HG02763 (cell line): ENCODE results near the gene AOC3.
"Not testable (repeated sequence)": the region's sequence is repeated elsewhere in the genome, so short reads cannot be mapped to it uniquely, and the experiment has no call there.

ENCODE experiments used
- ATAC-seq: cut with Tn5 transposase; IDR thresholded peaks from one replicate; pipeline ENCODE4 v1.9.1; 2021; ENCODE audit warnings: mild to moderate bottlenecking, moderate library complexity; ENCODE audit not compliant: unreplicated experiment

The AOC3 gene

DNA sequence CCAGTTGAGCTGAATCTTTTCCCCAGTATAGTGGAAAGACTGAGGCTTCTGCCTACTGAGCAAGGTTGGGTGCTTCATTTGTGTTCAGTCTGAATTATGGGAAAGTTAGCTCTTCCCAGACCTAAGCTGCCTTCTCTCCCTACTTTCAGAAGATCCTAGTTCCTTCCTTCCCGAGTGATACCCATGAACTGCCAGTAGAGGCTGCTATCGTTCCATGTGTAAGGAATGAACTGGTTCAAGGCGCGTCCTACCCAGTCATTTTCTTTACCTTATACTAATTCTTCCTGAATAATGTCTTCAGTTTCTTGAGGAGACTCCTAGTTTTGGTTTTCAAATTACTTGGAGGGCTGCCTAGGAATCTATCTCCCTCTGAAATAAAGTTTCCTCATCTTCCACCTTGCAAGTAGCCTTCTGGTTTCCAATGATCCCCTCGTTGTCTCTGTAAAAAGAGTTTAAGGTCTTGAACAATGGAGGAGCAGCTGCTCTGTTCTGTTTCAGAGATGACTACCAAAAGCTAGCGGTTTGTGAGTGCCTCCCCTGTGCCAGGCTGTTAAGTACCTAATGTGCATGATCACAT lies 7.6 kb upstream of the AOC3 start:
- no peak for ATAC-seq

DNA sequence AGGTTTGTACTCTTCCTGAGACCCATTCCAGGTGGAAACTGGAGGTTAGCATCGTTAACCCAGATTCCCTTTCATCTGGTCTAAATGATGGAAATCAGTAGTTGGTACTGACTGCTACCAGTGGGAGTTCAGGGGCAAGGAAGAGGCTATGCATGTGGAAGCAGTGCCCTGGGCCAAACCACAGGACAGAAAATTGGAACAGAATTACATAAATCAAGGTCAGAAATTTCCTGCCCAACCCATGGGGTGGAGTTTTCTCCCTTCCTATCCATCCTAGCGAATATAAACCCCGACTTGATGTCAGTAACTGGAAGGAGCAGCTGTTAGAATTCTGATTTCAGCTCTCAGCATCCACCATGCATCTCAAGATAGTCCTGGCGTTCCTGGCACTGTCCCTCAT lies 6.7 kb upstream of the AOC3 start, which contains the start of gene AOC2:
Gene AOC2 (plus strand): TSS at position 310 of the 400 bp plus-strand sequence. CDS start 47 bp downstream, at position 357.
- no peak for ATAC-seq

DNA sequence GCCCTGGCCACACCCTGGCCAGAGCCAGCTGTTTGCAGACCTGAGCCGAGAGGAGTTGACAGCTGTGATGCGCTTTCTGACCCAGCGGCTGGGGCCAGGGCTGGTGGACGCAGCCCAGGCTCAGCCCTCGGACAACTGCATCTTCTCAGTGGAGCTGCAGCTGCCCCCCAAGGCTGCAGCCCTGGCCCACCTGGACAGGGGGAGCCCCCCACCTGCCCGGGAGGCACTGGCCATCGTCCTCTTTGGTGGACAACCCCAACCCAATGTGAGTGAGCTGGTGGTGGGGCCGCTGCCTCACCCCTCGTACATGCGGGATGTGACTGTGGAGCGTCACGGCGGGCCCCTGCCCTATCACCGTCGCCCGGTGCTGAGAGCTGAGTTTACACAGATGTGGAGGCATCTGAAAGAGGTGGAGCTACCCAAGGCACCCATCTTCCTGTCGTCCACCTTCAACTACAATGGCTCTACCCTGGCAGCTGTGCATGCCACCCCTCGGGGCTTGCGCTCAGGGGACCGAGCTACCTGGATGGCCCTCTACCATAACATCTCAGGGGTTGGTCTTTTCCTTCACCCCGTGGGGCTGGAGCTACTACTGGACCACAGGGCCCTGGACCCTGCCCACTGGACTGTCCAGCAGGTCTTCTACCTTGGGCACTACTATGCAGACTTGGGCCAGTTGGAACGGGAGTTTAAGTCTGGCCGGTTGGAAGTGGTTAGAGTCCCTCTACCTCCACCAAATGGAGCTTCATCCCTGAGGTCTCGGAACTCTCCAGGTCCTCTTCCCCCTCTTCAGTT lies 6.0 kb upstream of the AOC3 start:
- no peak for ATAC-seq

DNA sequence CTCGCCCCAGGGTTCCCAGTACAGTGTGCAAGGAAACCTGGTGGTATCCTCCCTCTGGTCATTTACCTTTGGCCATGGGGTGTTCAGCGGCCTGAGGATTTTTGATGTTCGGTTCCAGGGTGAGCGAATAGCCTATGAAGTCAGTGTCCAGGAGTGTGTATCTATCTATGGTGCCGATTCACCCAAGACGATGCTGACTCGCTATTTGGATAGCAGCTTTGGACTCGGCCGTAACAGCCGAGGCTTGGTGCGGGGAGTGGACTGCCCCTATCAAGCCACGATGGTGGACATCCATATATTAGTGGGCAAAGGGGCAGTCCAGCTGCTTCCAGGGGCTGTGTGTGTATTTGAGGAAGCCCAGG lies 5.5 kb upstream of the AOC3 start:
- ATAC-seq, result no peak

DNA sequence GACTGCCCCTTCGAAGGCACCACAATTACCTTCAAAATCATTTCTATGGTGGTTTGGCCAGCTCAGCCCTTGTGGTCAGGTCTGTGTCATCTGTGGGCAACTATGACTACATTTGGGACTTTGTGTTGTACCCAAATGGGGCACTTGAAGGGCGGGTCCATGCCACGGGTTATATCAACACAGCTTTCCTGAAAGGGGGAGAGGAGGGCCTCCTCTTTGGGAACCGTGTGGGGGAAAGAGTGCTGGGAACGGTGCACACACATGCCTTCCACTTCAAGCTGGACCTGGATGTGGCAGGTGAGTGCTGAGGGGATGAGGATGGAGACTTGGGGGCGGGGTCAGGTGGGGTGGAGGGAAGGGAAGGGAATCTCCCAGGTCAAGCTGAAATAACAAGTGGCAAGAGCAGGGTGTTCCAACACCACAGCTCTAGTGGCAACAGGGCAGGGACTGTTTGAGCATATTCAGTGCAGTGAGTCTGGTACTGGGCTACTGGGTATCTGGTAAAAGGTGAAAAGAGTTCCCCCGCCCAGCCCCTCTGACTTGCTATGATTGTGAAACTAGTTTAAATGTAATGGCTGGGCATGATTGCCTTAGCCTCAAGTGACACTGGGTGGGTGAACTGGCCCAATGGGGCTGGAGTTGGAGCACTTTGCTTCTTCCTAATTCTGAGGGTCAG lies 4.9 kb upstream of the AOC3 start:
- ATAC-seq, result no peak

DNA sequence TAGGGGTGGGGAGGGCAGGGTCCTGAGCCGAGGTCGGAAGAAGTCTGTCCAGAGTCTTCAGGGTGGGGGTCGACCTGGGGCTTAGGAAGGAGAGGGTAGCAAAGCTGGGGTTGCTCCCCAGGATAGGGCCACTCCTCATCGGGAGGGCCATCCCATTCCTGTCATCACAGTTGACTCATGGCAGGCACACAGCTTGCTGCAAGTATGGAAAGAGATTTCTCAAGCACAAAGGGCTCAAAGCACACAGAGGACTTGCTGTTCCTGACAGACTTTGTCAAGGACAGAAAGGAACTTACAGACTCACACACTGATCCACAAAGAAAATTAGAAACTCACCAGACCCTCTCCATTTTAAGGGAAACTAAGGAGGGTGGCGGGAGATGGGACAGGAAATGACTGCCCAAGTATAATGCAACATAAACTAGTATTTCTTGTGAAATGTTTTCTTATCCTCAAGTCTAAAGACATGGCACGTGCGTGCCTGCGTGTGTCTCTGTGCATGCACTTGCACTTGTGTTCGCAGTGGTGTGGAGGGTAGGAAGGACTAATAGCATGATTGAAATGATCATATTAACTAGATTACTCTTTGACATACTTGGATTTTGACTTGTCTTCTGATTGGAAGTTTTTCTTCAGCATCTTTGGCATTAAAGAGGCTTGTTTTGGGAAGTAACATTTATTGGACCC lies 4.3 kb upstream of the AOC3 start:
- no peak for ATAC-seq

DNA sequence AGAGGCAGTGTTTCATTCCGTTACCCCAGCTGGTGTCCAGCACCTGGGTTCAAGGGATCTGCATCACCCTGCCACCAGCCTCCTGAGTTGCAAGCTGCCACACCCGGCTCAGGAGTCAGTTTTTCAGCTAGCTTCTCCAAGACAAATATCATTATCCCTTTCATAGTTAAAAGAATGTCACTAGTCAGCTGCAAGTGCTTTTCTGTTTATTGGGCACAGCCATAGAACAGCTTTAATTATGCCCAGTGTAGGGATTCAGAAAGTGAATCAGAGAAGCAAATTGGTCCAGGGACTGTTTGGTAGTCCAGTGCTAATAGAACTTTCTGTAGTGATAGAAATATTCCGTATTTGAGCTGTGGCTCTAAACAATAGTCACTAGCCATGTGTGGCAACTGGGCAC lies 2.9 kb upstream of the AOC3 start:
- no peak for ATAC-seq

DNA sequence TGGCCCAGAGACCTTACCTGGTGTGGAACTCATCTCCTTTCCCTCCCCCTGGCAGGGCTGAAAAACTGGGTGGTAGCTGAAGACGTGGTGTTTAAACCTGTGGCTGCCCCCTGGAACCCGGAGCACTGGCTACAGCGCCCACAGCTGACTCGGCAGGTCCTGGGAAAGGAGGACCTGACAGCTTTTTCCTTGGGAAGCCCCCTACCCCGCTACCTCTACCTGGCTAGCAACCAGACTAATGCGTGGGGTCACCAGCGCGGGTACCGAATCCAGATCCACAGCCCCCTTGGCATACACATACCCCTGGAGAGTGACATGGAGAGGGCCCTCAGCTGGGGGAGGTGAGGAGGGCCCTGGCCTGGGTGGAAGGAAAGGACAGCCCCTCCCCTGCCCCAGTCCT lies 2.0 kb upstream of the AOC3 start:
- ATAC-seq, result no peak

DNA sequence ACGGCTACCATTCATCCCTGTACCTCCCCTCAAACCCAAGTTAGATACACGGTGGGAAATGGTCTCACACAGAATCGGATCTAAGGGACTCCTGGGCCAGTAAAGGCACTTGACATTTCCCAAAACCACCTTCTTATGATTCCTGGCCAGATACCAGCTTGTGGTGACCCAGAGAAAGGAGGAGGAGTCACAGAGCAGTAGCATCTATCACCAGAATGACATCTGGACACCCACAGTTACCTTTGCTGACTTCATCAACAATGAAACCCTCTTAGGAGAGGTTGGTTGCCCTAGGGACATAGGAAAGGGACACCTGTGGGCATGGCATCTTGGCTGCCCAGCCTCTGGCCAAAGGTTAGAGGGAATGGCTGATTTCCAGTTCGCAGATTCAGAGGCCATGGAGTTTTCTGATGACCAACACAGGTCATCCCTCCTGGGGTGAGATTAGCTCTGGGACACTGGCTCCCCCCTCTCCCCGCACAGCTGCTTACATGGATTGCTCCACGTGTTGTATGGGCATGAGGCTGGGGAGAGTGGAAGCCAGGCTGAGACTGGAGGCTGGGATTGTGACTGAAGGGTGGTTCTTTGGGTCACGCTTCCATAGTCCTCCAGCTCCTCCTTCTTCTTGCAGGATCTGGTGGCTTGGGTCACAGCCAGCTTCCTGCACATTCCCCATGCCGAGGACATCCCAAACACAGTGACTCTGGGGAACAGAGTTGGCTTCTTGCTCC lies 1.4 kb upstream of the AOC3 start:
- ATAC-seq, result no peak

DNA sequence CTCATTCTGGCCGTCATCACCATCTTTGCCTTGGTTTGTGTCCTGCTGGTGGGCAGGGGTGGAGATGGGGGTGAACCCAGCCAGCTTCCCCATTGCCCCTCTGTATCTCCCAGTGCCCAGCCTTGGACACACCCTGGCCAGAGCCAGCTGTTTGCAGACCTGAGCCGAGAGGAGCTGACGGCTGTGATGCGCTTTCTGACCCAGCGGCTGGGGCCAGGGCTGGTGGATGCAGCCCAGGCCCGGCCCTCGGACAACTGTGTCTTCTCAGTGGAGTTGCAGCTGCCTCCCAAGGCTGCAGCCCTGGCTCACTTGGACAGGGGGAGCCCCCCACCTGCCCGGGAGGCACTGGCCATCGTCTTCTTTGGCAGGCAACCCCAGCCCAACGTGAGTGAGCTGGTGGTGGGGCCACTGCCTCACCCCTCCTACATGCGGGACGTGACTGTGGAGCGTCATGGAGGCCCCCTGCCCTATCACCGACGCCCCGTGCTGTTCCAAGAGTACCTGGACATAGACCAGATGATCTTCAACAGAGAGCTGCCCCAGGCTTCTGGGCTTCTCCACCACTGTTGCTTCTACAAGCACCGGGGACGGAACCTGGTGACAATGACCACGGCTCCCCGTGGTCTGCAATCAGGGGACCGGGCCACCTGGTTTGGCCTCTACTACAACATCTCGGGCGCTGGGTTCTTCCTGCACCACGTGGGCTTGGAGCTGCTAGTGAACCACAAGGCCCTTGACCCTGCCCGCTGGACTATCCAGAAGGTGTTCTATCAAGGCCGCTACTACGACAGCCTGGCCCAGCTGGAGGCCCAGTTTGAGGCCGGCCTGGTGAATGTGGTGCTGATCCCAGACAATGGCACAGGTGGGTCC lies 607 bp downstream of the AOC3 start:
- ATAC-seq, result not testable (repeated sequence)

DNA sequence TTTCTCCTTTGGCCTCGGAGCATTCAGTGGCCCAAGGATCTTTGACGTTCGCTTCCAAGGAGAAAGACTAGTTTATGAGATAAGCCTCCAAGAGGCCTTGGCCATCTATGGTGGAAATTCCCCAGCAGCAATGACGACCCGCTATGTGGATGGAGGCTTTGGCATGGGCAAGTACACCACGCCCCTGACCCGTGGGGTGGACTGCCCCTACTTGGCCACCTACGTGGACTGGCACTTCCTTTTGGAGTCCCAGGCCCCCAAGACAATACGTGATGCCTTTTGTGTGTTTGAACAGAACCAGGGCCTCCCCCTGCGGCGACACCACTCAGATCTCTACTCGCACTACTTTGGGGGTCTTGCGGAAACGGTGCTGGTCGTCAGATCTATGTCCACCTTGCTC lies 1.4 kb downstream of the AOC3 start:
- no peak for ATAC-seq

DNA sequence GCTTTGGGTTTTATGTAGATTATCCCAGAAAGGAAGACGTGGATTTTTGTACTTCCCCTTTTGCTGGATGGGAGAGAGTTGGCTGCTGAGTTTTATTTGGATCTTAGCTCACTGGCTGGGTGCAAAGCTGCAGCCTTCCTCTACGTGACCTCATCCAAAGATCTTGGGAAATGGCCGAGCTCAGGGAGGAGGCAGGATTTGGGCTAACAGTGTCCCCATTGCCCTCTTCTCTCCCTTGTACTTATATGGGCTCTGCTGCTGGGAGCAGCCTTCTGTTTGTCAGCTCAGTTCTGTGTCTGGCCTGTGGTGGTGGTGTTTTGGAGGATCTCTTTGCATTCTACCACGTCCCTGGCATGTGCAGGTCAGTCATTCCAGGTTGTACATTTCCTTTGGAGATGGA lies 2.0 kb downstream of the AOC3 start:
- no peak for ATAC-seq

DNA sequence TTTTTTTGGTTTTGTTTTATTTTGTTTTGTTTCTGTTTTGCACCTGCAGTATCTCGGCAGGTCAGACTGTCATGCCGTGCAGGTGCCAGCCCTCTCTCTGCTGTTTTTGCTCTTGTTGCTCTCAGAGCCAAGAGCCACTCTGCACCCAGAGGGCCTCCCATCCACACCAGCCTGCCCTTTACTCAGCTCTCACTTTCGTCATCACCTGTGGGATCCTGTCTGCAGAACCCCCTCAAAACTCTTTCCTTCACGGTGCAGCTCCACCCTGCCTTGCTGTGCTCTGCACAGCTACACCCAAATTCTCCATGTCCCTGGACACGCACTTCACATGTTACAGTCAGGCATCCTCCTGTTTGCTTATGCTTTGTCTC lies 2.6 kb downstream of the AOC3 start:
- no peak for ATAC-seq

DNA sequence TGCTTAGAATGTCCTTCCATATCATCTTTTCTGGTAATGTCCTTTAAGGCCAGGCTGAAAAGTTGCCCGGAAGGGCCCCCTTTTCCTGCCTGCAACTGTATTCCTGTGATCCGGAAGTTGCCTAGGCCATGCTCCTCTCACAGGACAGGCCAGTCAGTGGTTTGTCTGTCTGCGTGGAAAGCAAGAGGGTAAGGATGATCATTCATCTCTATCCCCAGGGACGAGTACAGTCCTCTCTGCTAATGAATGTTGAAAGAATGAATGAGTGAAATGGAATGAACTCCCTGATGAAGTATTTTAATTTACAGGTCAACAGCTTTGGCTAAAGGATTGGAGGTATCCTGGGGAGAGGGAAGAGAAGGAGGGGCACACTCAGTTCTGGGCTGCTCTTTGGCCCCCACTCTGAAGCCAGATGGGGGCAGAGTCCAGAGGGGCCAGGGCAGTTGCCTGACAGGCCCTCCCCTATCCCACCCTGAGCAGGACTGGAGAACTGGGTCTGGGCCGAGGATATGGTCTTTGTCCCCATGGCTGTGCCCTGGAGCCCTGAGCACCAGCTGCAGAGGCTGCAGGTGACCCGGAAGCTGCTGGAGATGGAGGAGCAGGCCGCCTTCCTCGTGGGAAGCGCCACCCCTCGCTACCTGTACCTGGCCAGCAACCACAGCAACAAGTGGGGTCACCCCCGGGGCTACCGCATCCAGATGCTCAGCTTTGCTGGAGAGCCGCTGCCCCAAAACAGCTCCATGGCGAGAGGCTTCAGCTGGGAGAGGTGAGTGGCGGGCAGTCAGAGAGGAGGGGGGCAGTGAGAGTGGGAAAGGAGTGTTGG lies 3.2 kb downstream of the AOC3 start:
- ATAC-seq, result no peak

DNA sequence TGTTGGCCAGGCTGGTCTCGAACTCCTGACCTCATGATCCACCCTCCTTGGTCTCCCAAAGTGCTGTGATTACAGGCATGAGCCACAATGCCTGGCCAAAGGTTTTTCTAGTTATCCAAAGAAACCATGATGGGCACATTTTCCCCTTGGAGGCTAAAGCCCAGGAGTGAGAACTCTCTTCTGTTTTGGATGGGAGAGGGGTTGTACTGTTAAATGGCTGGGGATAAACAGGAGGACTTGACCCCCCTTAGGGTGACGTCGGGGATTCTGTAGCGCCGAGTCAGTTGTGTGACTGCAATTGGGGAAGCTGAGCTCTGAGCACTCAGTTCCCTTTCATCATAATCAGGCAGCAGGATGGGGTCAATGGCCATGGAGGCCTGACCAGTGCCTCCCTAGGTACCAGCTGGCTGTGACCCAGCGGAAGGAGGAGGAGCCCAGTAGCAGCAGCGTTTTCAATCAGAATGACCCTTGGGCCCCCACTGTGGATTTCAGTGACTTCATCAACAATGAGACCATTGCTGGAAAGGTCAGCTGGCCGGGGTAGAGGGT lies 4.1 kb downstream of the AOC3 start:
- ATAC-seq, result no peak

DNA sequence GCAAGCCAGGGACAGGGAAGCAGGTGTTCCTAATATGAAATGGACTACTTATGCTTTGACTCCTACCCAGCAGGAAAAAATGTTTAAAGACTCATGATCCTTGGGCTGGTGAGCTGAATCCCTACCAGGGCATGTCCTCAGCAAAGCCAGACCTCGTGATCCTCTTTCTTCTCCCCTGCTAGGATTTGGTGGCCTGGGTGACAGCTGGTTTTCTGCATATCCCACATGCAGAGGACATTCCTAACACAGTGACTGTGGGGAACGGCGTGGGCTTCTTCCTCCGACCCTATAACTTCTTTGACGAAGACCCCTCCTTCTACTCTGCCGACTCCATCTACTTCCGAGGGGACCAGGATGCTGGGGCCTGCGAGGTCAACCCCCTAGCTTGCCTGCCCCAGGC lies 5.1 kb downstream of the AOC3 start:
- not testable (repeated sequence) for ATAC-seq

DNA sequence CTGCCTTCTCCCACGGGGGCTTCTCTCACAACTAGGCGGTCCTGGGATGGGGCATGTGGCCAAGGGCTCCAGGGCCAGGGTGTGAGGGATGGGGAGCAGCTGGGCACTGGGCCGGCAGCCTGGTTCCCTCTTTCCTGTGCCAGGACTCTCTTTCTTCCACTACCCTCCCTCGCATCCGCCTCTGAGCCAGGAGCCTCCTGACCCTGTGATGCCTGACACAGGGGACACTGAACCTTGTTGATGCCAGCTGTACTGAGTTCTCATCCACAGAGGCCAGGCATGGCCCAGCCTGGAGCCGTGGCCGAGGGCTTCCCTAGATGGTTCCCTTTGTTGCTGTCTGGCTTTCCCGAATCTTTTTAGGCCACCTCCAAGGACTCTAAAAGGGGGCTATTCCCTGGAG lies 5.5 kb downstream of the AOC3 start:
- not testable (repeated sequence) for ATAC-seq

DNA sequence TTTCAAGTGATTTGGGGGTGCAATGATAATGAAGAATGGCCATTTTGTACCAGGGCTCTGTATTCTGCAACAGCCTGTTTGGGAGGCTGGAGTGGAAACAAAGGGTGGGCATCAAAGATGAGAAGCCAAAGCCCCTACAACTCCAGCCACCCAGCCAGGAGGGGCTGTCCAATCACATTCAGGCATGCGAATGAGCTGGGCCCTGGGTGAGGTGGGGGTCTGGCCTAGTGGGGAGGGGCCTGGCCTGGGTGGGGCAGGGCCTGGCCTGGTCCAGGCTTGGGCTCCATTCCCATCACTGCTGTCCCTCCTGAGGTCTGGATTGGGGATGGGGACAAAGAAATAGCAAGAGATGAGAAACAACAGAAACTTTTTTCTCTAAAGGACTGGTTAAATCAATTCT lies 6.4 kb downstream of the AOC3 start:
- ATAC-seq, result no peak

DNA sequence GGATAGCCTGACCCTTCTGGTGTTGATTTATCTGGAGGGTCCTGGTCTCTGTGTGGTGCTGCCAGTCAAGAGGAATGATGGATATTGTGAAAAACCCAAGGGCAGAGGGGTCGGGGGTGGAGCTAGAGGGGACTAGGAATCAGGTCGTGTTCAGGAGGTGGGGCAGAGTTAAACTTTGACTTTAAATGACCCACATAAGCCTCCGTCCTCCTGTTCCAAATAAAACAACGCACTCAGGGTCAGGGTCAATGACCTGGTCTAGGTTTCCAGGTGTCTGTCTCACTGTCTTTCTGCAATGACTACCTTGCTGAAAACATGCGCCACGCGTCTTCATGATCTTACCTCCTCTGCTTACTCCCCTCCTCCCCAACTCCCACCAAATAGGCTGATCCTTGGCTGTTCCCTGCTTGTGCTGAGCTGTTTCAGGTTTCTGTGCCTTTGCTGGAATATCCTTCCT lies 14.7 kb downstream of the AOC3 start:
- ATAC-seq, result no peak
